H9 (cell line): ENCODE results near the gene FAT1. TPM values are rescaled to one million over a fixed set of nuclear protein-coding genes. Genes with fewer than 3 reads are reported as not detected.

Experiments
- DNase-seq: peaks from one replicate; pipeline ENCODE4 v3.0.0-alpha.2; 2017
- H2AFZ ChIP-seq: one replicate; pipeline ENCODE4 v1.6.1; 2013; ENCODE audit warnings: mild to moderate bottlenecking, low read length, control low read depth, moderate library complexity
- H2AK5ac ChIP-seq: 2 replicates; pipeline ENCODE4 v1.6.1; 2013; ENCODE audit warnings: low read length, control low read depth, mixed read lengths; ENCODE audit not compliant: insufficient read length
- H2BK120ac ChIP-seq: one replicate; pipeline ENCODE4 v1.6.1; 2013; ENCODE audit warnings: low read depth, mild to moderate bottlenecking, low read length, control low read depth, inconsistent platforms; ENCODE audit not compliant: poor library complexity, severe bottlenecking
- H2BK12ac ChIP-seq: 2 replicates; pipeline ENCODE4 v1.6.1; 2013; ENCODE audit warnings: low read length, control low read depth, mixed read lengths, low read depth; ENCODE audit not compliant: insufficient read length
- H2BK15ac ChIP-seq: 2 replicates; pipeline ENCODE4 v1.6.1; 2013; ENCODE audit warnings: low read depth, low read length, control low read depth
- H2BK20ac ChIP-seq: one replicate; pipeline ENCODE4 v1.6.1; 2013; ENCODE audit warnings: low read depth, mild to moderate bottlenecking, low read length, control low read depth, inconsistent platforms; ENCODE audit not compliant: poor library complexity, severe bottlenecking
- H2BK5ac ChIP-seq: 2 replicates; pipeline ENCODE4 v1.6.1; 2013; ENCODE audit warnings: low read length, control low read depth, mixed read lengths; ENCODE audit not compliant: insufficient read length
- H3K14ac ChIP-seq: 2 replicates; pipeline ENCODE4 v1.6.1; 2013; ENCODE audit warnings: low read length, control low read depth; ENCODE audit not compliant: insufficient read depth
- H3K18ac ChIP-seq: 2 replicates; pipeline ENCODE4 v1.6.1; 2013; ENCODE audit warnings: low read depth, mild to moderate bottlenecking, mixed read lengths, low read length, control low read depth; ENCODE audit not compliant: insufficient read length
- H3K23ac ChIP-seq: 2 replicates; pipeline ENCODE4 v1.6.1; 2013; ENCODE audit warnings: low read length, control low read depth, mixed read lengths, low read depth; ENCODE audit not compliant: insufficient read length
- H3K23me2 ChIP-seq: 2 replicates; pipeline ENCODE4 v1.6.1; 2013; ENCODE audit warnings: low read depth, mild to moderate bottlenecking, mixed read lengths, low read length, control low read depth; ENCODE audit not compliant: insufficient read length, poor library complexity, severe bottlenecking
- H3K27ac ChIP-seq: 2 replicates; pipeline ENCODE4 v1.5.1; 2013; ENCODE audit warnings: low read length, control low read depth, mixed read lengths, low read depth; ENCODE audit not compliant: insufficient read length
- H3K27me3 ChIP-seq: 2 replicates; pipeline ENCODE4 v1.6.1; 2013; ENCODE audit warnings: low read length, control low read depth, inconsistent platforms; ENCODE audit not compliant: insufficient read depth
- H3K4ac ChIP-seq: 2 replicates; pipeline ENCODE4 v1.6.1; 2013; ENCODE audit warnings: low read depth, mild to moderate bottlenecking, control low read depth, inconsistent platforms, low read length, moderate library complexity
- H3K4me1 ChIP-seq: 2 replicates; pipeline ENCODE4 v1.6.1; 2013; ENCODE audit warnings: low read length, control low read depth, inconsistent platforms; ENCODE audit not compliant: insufficient read depth
- H3K4me2 ChIP-seq: 2 replicates; pipeline ENCODE4 v1.6.1; 2013; ENCODE audit warnings: low read length, control low read depth, mixed read lengths; ENCODE audit not compliant: insufficient read length, insufficient read depth
- H3K56ac ChIP-seq: 2 replicates; pipeline ENCODE4 v1.6.1; 2013; ENCODE audit warnings: low read depth, mild to moderate bottlenecking, mixed read lengths, low read length, control low read depth; ENCODE audit not compliant: insufficient read length
- H3K79me1 ChIP-seq: 2 replicates; pipeline ENCODE4 v1.6.1; 2013; ENCODE audit warnings: low read depth, mild to moderate bottlenecking, moderate library complexity, low read length, control low read depth, inconsistent platforms; ENCODE audit not compliant: insufficient read depth, poor library complexity, severe bottlenecking
- H3K79me2 ChIP-seq: 2 replicates; pipeline ENCODE4 v1.6.1; 2013; ENCODE audit warnings: low read length, control low read depth, inconsistent platforms; ENCODE audit not compliant: insufficient read depth
- H3K9ac ChIP-seq: 2 replicates; pipeline ENCODE4 v1.6.1; 2013; ENCODE audit warnings: low read length, control low read depth, mixed read lengths; ENCODE audit not compliant: insufficient read length; ENCODE audit errors: extremely low read depth
- H3K9me3 ChIP-seq: one replicate; pipeline ENCODE4 v1.6.1; 2013; ENCODE audit warnings: low read depth, low read length, inconsistent platforms; ENCODE audit not compliant: control insufficient read depth
- H3T11ph ChIP-seq: one replicate; pipeline ENCODE4 v1.6.1; 2013; ENCODE audit warnings: mild to moderate bottlenecking, low read length, control low read depth, inconsistent platforms
- H4K20me1 ChIP-seq: one replicate; pipeline ENCODE4 v1.6.1; 2013; ENCODE audit not compliant: control insufficient read depth, insufficient read length, insufficient read depth
- H4K5ac ChIP-seq: 2 replicates; pipeline ENCODE4 v1.6.1; 2013; ENCODE audit warnings: low read depth, mild to moderate bottlenecking, mixed read lengths, low read length, control low read depth; ENCODE audit not compliant: insufficient read length
- H4K8ac ChIP-seq: replicated peaks from 2 replicates; pipeline ENCODE4 v1.6.1; 2013; ENCODE audit warnings: low read length, control low read depth, mixed read lengths, low read depth; ENCODE audit not compliant: insufficient read length
- H4K91ac ChIP-seq: 2 replicates; pipeline ENCODE4 v1.6.1; 2013; ENCODE audit warnings: low read depth, mild to moderate bottlenecking, moderate library complexity, mixed read lengths, low read length, control low read depth; ENCODE audit not compliant: insufficient read length
- H3K27ac Mint-ChIP-seq, 3 experiments: 2 replicates in 2 of 3; 3 replicates in 1 of 3; pipeline ENCODE4 v1.8.0; 2020 to 2021; ENCODE audit warnings: mixed read lengths in 3 of 3, mild to moderate bottlenecking in 1 of 3, moderate library complexity in 1 of 3
- H3K27me3 Mint-ChIP-seq: 2 replicates; pipeline ENCODE4 v1.8.0; 2021; ENCODE audit warnings: low read depth, mild to moderate bottlenecking, moderate library complexity, mixed read lengths
- H3K36me3 Mint-ChIP-seq, 3 experiments: 2 replicates in 2 of 3; 3 replicates in 1 of 3; pipeline ENCODE4 v1.8.0; 2020 to 2021; ENCODE audit warnings: low read depth in 3 of 3, mixed read lengths in 3 of 3; ENCODE audit not compliant: insufficient read depth in 1 of 3
- H3K4me1 Mint-ChIP-seq, 2 experiments: 2 replicates each; pipeline ENCODE4 v1.8.0; 2020; ENCODE audit warnings: mixed read lengths in 2 of 2
- H3K4me3 Mint-ChIP-seq, 2 experiments: 2 replicates in 1 of 2; 3 replicates in 1 of 2; pipeline ENCODE4 v1.8.0; 2020 to 2021; ENCODE audit warnings: mild to moderate bottlenecking in 2 of 2, mixed read lengths in 2 of 2, moderate library complexity in 1 of 2
- H3K9me3 Mint-ChIP-seq, 2 experiments: 2 replicates in 1 of 2; 3 replicates in 1 of 2; pipeline ENCODE4 v1.8.0; 2020; ENCODE audit warnings: mild to moderate bottlenecking in 2 of 2, mixed read lengths in 2 of 2, moderate library complexity in 1 of 2
- CTCF ChIP-seq: fragments of 200-600 bp; sonication (generic); conservative IDR thresholded peaks from 3 replicates; pipeline ENCODE4 v1.8.0; 2021; ENCODE audit warnings: antibody characterized with exemption, mild to moderate bottlenecking
- WGBS: extraction: QIAGEN DNeasy Blood & Tissue Kit; methylation state at CpG from one replicate; pipeline ENCODE4 v1.1.7; 2013; ENCODE audit warnings: missing lambda C conversion rate, low lambda C conversion rate, mixed read lengths; ENCODE audit not compliant: insufficient read length; ENCODE audit errors: extremely low coverage; 5-methylcytosine and 5-hydroxymethylcytosine counted together
- total RNA-seq: library from RNA; stranded (reverse); gene quantifications from 2 replicates; pipeline ENCODE4 v1.2.1, GENCODE V29; 2021

Gene FAT1
- total RNA-seq, 1 experiment from 2014 or later: 173 TPM

GRCh38 chr4:186709517-186709916, 14.1 kb downstream of the FAT1 start:
- peak overlapping the region in 1 of 3 experiments; percentile 67; a peak in 2 of 7 replicates for H3K27ac Mint-ChIP-seq

More at GRCh38 chr4:186709517-186709916, 14.1 kb downstream of the FAT1 start:
- DNase-seq: no peak
- H3K79me1 ChIP-seq: peaks cover 4% of the 10 kb centered on the region
- H2AFZ ChIP-seq: no peak overlapping the region
- H2BK120ac ChIP-seq: no peak overlapping the region
- no peak overlapping the region for H3K18ac ChIP-seq
- H3K4me2 ChIP-seq: no peak overlapping the region
- no peak overlapping the region for H2BK20ac ChIP-seq
- no peak overlapping the region for H4K5ac ChIP-seq
- H3K14ac ChIP-seq: no peak overlapping the region
- H2AK5ac ChIP-seq: no peak overlapping the region
- Mint-ChIP-seq H3K36me3 (peaks cover 48 to 52% (median 51%) of the 10 kb centered on the region in 3 experiments), H3K27me3 (no peaks in the 10 kb centered on the region), H3K4me3 (no peak overlapping the region), H3K4me1 (peaks cover 24 to 28% of the 10 kb centered on the region in 2 experiments), H3K9me3 (no peaks in the 10 kb centered on the region; a peak in 1 of 5 replicates)
- no peak for TF ChIP-seq CTCF
- H3K27ac ChIP-seq: no peak overlapping the region
- no peak overlapping the region for H3K4ac ChIP-seq
- no peak overlapping the region for H3K9ac ChIP-seq
- no peak overlapping the region for H3T11ph ChIP-seq
- no peak overlapping the region for H3K23ac ChIP-seq
- no peaks in the 10 kb centered on the region for H3K9me3 ChIP-seq
- H3K27me3 ChIP-seq: no peaks in the 10 kb centered on the region
- no peak overlapping the region for H2BK5ac ChIP-seq
- H3K56ac ChIP-seq: no peak overlapping the region
- H3K4me1 ChIP-seq: no peaks in the 10 kb centered on the region
- H3K23me2 ChIP-seq: no peaks in the 10 kb centered on the region
- peaks cover 11% of the 10 kb centered on the region; the same call in 1 of the 2 replicates for H3K79me2 ChIP-seq
- H2BK15ac ChIP-seq: no peak overlapping the region
- H4K20me1 ChIP-seq: no peaks in the 10 kb centered on the region
- H4K8ac ChIP-seq: no peak overlapping the region
- no peak overlapping the region for H2BK12ac ChIP-seq
- WGBS: no CpG with 5 or more reads among the region's 9 CpGs
- H4K91ac ChIP-seq: no peak overlapping the region
